Measurements from ENCODE around the gene COL7A1. TPM values are rescaled to one million over a fixed set of nuclear protein-coding genes. Genes with fewer than 3 reads are reported as not detected.

The COL7A1 gene
- total RNA-seq, 1 experiment from 2014 or later = 40.0 TPM

DNA sequence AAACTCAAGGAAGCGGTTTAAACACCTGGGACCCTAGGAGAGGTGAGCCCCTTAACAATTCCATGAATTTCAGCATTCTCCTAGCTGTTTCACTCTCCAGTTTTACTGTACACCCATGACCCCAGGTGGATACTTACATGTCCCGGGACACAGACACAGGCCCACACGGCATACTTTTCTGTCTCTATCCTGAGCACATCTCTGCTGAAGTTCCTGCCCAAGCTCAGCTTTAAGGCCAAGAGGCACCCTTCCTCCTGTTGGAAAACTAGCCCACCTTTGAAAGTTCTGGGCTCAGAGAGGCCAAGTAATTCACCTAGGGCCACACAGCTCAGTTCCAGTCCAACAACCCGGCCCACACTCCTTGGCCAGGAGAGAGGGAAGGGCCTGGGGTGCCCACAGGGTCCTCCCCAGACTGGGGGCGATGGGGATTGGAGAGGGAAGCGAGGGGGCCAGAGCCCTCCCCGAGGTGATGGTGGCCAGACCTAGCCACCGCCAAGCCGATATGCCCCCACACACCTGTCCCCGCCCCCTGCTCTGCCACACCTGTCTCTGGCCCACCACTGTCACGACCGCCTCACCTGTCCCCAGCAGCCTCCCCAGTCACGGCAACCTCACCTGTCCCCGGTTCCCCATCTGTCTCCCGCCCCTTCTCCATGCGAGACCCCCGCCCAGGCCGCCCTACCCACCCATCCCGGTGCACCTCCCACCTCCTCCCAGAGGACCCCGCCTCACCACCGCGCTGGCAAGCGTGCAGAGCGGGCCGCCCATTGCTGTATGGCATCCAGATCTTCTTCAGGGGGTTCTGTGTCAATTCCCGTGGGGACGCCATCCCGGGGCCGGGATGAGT is 39.0 kb downstream of the COL7A1 start:
- CTCF ChIA-PET = interaction anchor here (0.6 to 1.3 kb wide), 4 partner anchors 55 to 134 kb away, joined by 3 to 4 read pairs (median 3); no protein-coding TSS in a partner anchor
- POLR2A ChIA-PET = interaction anchor here (0.7 kb wide), 1 partner anchor 852 kb away, joined by 15 read pairs; no protein-coding TSS in a partner anchor
- DNase-seq (ENCODE audit: low read depth, low spot score) = no peak
- intact Hi-C loops (cut with micrococcal nuclease; ENCODE audit: unreplicated experiment) (no loop called here), in situ Hi-C loops (cut with HindIII; ENCODE audit: low pct_unique_long_range_greater_than_20kb, low sequenced_read_pairs) (no loop called here)
- ATAC-seq = no peak
- Histone ChIP-seq H3K4me3 (ENCODE audit: low read depth in 2 of 2, low read length in 2 of 2) (peak overlapping the region; percentile 59 to 63), H3K27ac (ENCODE audit: low read length) (no peak overlapping the region), H3K27me3 (ENCODE audit: control insufficient read depth, insufficient read depth, low read length) (no peaks in the 10 kb centered on the region), H3K4me1 (ENCODE audit: control insufficient read depth, insufficient read depth, low read length) (no peaks in the 10 kb centered on the region), H3K36me3 (ENCODE audit: control insufficient read depth, insufficient read depth, low read length) (no peaks in the 10 kb centered on the region), H3K9me3 (ENCODE audit: control insufficient read depth, insufficient read depth, low read depth, low read length) (no peaks in the 10 kb centered on the region)
- TF ChIP-seq, protein P1, sequence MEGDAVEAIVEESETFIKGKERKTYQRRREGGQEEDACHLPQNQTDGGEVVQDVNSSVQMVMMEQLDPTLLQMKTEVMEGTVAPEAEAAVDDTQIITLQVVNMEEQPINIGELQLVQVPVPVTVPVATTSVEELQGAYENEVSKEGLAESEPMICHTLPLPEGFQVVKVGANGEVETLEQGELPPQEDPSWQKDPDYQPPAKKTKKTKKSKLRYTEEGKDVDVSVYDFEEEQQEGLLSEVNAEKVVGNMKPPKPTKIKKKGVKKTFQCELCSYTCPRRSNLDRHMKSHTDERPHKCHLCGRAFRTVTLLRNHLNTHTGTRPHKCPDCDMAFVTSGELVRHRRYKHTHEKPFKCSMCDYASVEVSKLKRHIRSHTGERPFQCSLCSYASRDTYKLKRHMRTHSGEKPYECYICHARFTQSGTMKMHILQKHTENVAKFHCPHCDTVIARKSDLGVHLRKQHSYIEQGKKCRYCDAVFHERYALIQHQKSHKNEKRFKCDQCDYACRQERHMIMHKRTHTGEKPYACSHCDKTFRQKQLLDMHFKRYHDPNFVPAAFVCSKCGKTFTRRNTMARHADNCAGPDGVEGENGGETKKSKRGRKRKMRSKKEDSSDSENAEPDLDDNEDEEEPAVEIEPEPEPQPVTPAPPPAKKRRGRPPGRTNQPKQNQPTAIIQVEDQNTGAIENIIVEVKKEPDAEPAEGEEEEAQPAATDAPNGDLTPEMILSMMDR (IDR thresholded peaks at IDR 0.05) = no peak
- BruUV-seq (replicated peaks) = TSS peak; percentile 73

DNA sequence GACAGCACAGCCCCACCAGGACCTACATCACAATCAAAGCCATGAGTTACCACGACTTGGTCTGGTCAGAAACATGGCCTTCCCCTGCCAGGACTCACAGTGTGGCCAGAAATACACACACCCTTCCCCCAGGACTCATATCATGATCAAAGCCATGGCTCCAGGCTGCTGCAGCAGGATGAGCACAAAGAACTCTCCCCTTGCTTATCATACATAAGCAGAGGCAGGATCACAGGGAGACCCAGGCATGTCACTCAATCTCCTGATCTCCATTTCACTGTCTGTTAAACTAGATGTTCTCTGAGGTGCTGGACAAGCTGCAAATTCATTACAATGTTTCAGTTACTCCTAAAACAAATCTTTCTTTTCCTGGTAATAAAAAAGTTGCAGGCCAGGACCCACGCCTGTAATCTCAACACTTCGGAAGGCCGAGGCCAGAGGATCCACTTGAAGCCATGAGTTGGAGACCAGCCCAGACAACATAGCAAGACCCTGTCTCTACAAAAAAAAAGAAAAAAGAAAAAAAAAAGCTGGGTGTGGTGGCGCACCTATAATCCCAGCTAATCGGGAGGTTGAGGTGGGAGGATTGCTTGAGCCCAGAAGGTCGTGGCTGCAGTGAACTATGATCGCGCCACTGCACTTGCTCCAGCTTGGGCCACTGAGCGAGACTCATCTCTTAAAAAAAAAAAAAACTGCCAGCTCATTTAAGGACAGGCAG is 39.7 kb downstream of the COL7A1 start:
- POLR2A ChIA-PET = no interaction called here
- intact Hi-C loops (cut with micrococcal nuclease; ENCODE audit: unreplicated experiment) (no loop called here), in situ Hi-C loops (cut with HindIII; ENCODE audit: low pct_unique_long_range_greater_than_20kb, low sequenced_read_pairs) (no loop called here)
- no peak overlapping the region for H3K27ac ChIP-seq (ENCODE audit: low read length)
- TF ChIP-seq, protein P2, sequence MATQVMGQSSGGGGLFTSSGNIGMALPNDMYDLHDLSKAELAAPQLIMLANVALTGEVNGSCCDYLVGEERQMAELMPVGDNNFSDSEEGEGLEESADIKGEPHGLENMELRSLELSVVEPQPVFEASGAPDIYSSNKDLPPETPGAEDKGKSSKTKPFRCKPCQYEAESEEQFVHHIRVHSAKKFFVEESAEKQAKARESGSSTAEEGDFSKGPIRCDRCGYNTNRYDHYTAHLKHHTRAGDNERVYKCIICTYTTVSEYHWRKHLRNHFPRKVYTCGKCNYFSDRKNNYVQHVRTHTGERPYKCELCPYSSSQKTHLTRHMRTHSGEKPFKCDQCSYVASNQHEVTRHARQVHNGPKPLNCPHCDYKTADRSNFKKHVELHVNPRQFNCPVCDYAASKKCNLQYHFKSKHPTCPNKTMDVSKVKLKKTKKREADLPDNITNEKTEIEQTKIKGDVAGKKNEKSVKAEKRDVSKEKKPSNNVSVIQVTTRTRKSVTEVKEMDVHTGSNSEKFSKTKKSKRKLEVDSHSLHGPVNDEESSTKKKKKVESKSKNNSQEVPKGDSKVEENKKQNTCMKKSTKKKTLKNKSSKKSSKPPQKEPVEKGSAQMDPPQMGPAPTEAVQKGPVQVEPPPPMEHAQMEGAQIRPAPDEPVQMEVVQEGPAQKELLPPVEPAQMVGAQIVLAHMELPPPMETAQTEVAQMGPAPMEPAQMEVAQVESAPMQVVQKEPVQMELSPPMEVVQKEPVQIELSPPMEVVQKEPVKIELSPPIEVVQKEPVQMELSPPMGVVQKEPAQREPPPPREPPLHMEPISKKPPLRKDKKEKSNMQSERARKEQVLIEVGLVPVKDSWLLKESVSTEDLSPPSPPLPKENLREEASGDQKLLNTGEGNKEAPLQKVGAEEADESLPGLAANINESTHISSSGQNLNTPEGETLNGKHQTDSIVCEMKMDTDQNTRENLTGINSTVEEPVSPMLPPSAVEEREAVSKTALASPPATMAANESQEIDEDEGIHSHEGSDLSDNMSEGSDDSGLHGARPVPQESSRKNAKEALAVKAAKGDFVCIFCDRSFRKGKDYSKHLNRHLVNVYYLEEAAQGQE (IDR thresholded peaks at IDR 0.05; ENCODE audit: insufficient read depth in 1 of 2, low read depth in 2 of 2, low read length in 1 of 2) = no peak
- no peak for TF ChIP-seq SIN3A (IDR thresholded peaks at IDR 0.05; ENCODE audit: borderline replicate concordance, insufficient read depth, low read depth, low read length)
- no peak for TF ChIP-seq POLR2AphosphoS5 (IDR thresholded peaks at IDR 0.05; ENCODE audit: low read depth, low read length)
- TF ChIP-seq, protein P1 (IDR thresholded peaks at IDR 0.05) = no peak
- no peak for TF ChIP-seq TCF7L2 (IDR thresholded peaks at IDR 0.05; ENCODE audit: low read depth, low read length)
- CTCF ChIA-PET = interaction anchor here (0.6 to 0.7 kb wide), 2 partner anchors 97 to 133 kb away, joined by 3 read pairs; no protein-coding TSS in a partner anchor
- ATAC-seq (no peak), DNase-seq (ENCODE audit: low read depth, low spot score) (no peak)
- no peaks in the 10 kb centered on the region for H3K9me3 ChIP-seq (ENCODE audit: control insufficient read depth, insufficient read depth, low read depth, low read length)
- no peaks in the 10 kb centered on the region for H3K27me3 ChIP-seq (ENCODE audit: control insufficient read depth, insufficient read depth, low read length)
- H3K4me1 ChIP-seq (ENCODE audit: control insufficient read depth, insufficient read depth, low read length) = no peaks in the 10 kb centered on the region
- H3K4me3 ChIP-seq (ENCODE audit: low read depth in 2 of 2, low read length in 2 of 2) = peak overlapping the region in 1 of 2 experiments; percentile 63; a peak in 2 of 4 replicates
- no peaks in the 10 kb centered on the region for H3K36me3 ChIP-seq (ENCODE audit: control insufficient read depth, insufficient read depth, low read length)
- BruUV-seq (replicated peaks) = no TSS peak
